Measurements from ENCODE around the gene ZNF853. TPM values are rescaled to one million over a fixed set of nuclear protein-coding genes. Genes with fewer than 3 reads are reported as not detected.

Gene ZNF853
- total RNA-seq, 1 donor from 2014 or later, result 13.7 TPM

GRCh38 chr7:6641305-6642035, 26.1 kb downstream of the ZNF853 start:
- Mint-ChIP-seq H3K36me3 (ENCODE audit: insufficient read depth) (peaks cover 10% of the 10 kb centered on the region), H3K4me1 (ENCODE audit: low read depth) (peaks cover 11% of the 10 kb centered on the region), H3K4me3 (ENCODE audit: low read depth) (no peak overlapping the region), H3K27ac (no peak overlapping the region), H3K27me3 (no peaks in the 10 kb centered on the region), H3K9me3 (ENCODE audit: low read depth) (no peaks in the 10 kb centered on the region)
- no peak for DNase-seq (ENCODE audit: low spot score, unreplicated experiment)
- TF ChIP-seq CTCF (IDR thresholded peaks at IDR 0.05; ENCODE audit: unreplicated experiment), result no peak

GRCh38 chr7:6642239-6642839, 26.9 kb downstream of the ZNF853 start:
- no peak overlapping the region for H3K27ac Mint-ChIP-seq
- H3K4me3 Mint-ChIP-seq (ENCODE audit: low read depth), result no peak overlapping the region
- H3K27me3 Mint-ChIP-seq, result no peaks in the 10 kb centered on the region
- H3K36me3 Mint-ChIP-seq (ENCODE audit: insufficient read depth), result peaks cover 11% of the 10 kb centered on the region
- H3K4me1 Mint-ChIP-seq (ENCODE audit: low read depth), result peaks cover 11% of the 10 kb centered on the region
- H3K9me3 Mint-ChIP-seq (ENCODE audit: low read depth), result no peaks in the 10 kb centered on the region
- DNase-seq (ENCODE audit: low spot score, unreplicated experiment), result no peak
- no peak for TF ChIP-seq CTCF (IDR thresholded peaks at IDR 0.05; ENCODE audit: unreplicated experiment)

- no peak for TF ChIP-seq CTCF (IDR thresholded peaks at IDR 0.05; ENCODE audit: unreplicated experiment)
- H3K9me3 Mint-ChIP-seq (ENCODE audit: low read depth), result no peaks in the 10 kb centered on the region
These were observed 27.6 kb downstream of the ZNF853 start for GRCh38 chr7:6642861-6643640.

GRCh38 chr7:6643915-6644625, 28.7 kb downstream of the ZNF853 start:
- Mint-ChIP-seq H3K9me3 (ENCODE audit: low read depth) (no peaks in the 10 kb centered on the region), H3K36me3 (ENCODE audit: insufficient read depth) (peaks cover 11% of the 10 kb centered on the region), H3K4me1 (ENCODE audit: low read depth) (peaks cover 4% of the 10 kb centered on the region), H3K27ac (no peak overlapping the region), H3K27me3 (no peaks in the 10 kb centered on the region), H3K4me3 (ENCODE audit: low read depth) (no peak overlapping the region)
- no peak for TF ChIP-seq CTCF (IDR thresholded peaks at IDR 0.05; ENCODE audit: unreplicated experiment)
- DNase-seq (ENCODE audit: low spot score, unreplicated experiment), result no peak

More at GRCh38 chr7:6642861-6643640, 27.6 kb downstream of the ZNF853 start:
- no peak overlapping the region for H3K27ac Mint-ChIP-seq
- H3K4me3 Mint-ChIP-seq (ENCODE audit: low read depth), result no peak overlapping the region
- no peaks in the 10 kb centered on the region for H3K27me3 Mint-ChIP-seq
- H3K4me1 Mint-ChIP-seq (ENCODE audit: low read depth), result peaks cover 8% of the 10 kb centered on the region
- DNase-seq (ENCODE audit: low spot score, unreplicated experiment), result no peak
- peaks cover 11% of the 10 kb centered on the region for H3K36me3 Mint-ChIP-seq (ENCODE audit: insufficient read depth)

- no peaks in the 10 kb centered on the region for H3K9me3 Mint-ChIP-seq (ENCODE audit: low read depth)
- peaks cover 8% of the 10 kb centered on the region for H3K36me3 Mint-ChIP-seq (ENCODE audit: insufficient read depth)
These were observed 29.3 kb downstream of the ZNF853 start for GRCh38 chr7:6644728-6645127.

More at GRCh38 chr7:6644728-6645127, 29.3 kb downstream of the ZNF853 start:
- Mint-ChIP-seq H3K27me3 (no peaks in the 10 kb centered on the region), H3K4me1 (ENCODE audit: low read depth) (peaks cover 2% of the 10 kb centered on the region), H3K27ac (no peak overlapping the region), H3K4me3 (ENCODE audit: low read depth) (no peak overlapping the region)
- no peak for DNase-seq (ENCODE audit: low spot score, unreplicated experiment)
- no peak for TF ChIP-seq CTCF (IDR thresholded peaks at IDR 0.05; ENCODE audit: unreplicated experiment)
